Measurements from ENCODE around the gene DIPK1B.

DIPK1B gene

GRCh38 chr9:136711751-136712689 is at the start of gene DIPK1B:
DIPK1B (plus strand) TSS chr9:136712572; CDS start chr9:136712666, 94 bp downstream.
- DNase-seq = peak; percentile 53 to 65

GRCh38 chr9:136662656-136663581 is 49.5 kb upstream of the DIPK1B start, which contains the start of gene EGFL7:
EGFL7 (plus strand) TSS chr9:136662916; CDS start chr9:136668283, 5,367 bp downstream.
- DNase-seq = no peak

DNA sequence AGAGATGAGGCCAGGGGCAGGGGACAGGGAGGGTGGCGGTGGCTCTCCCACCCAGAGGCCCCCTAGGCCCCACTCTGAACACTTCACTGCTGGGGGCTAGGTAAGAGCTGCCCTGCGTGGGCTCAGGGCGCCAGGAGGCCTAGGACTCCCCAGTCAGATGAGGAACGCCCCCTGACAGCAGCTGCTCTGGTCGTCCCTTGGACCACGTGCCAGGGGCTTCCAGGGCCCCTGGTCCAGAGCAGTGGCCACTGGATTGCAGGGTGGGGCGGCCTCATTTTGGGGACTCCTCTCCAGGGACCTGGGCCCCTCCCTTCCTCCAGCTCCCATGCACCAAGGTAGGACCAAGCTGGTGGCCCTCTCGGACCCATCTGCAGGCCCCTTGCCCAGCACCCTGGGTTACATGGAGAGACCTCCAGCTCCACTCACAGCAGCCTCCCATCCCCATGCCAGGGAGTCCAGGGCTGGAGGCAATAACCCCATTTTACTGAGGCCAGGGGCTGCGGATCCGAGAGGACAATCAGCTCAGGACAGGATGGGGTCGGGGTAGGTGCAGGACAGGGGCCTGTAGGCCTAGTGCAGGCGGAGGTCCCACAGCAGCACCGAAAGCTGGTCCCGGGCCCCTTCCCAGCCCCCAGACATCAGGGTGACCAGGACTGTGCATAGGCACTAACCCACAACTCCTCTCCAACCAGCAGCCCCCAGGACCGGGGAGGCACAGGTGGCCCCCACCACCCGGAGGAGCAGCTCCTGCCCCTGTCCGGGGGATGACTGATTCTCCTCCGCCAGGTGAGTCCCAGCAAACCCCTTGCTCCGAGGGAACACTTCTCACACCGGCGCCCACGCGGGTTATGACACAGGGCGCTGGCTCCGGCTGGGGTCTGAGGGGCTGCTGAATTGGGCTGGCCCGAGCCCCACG is 48.1 kb upstream of the DIPK1B start:
- no peak for DNase-seq

- DNase-seq = no peak
These were observed 47.2 kb upstream of the DIPK1B start for GRCh38 chr9:136665111-136665703.

GRCh38 chr9:136665704-136666371 is 46.5 kb upstream of the DIPK1B start:
- DNase-seq = no peak

- no peak for DNase-seq
These were observed 45.8 kb upstream of the DIPK1B start for GRCh38 chr9:136666372-136667213.

DNA sequence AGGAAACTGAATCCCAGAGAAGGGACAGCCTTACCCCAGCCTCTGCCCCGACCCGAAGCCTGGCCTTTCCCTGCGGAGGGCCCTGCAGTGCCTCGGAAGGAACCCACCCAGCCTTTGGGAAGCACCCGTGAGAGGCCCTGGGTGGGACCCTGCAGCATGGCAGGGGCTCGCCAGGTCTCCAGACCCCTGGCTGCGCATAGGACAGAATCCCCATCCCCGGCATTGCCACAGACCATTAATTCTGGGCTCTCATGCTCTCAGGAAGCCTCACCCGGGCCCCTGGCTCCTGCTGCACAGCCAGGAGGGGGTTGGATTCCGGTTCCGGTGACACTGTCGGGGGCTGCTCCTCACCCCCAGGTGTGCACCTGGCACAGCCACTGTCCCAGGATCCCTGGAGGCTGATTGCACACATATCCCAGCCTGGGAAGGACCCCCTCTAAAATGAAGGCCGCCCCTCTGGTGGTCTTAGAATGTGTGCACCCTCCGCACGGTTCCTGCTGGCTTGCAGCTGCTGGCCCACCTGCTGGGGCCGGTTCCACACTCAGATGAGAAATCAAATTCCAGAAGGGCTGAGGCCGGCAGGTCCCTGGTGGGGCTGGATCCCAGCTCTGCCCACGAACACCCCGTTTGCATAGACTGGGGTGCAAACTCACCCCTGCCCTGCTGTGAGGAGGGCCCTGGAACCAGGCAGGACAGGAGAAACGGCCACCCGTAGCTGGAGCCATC is 45.0 kb upstream of the DIPK1B start:
- DNase-seq = no peak

DNA sequence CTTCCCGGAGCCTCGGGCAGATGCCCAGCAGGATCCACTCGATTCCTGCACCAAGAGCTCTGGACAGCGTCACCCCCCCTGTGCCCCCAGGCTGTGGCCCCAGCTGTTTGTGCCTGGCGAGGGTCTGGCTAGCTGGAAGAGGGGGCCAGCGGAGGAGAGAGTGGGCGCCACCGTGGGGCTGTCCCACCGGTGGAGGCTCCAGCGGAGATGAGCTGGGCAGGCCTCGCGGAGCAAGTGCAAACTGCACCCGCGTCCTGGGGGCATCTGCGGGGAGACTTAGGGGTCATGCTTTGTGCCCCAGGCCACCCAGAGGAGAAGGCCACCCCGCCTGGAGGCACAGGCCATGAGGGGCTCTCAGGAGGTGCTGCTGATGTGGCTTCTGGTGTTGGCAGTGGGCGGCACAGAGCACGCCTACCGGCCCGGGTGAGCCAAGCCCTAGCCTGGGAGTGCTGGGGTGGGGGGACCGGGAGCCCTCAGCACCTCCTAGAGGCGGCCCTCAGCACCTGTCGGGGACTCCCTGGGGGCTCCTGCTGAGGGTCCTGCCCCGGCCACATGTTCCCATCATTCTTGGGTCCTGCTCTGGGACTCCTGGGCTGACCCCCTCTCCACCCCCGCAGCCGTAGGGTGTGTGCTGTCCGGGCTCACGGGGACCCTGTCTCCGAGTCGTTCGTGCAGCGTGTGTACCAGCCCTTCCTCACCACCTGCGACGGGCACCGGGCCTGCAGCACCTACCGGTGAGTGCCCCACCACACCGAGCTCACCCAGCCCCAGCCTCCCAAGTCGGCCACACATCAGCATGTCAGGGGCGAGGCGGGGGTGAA is 44.2 kb upstream of the DIPK1B start:
- no peak for DNase-seq

DNA sequence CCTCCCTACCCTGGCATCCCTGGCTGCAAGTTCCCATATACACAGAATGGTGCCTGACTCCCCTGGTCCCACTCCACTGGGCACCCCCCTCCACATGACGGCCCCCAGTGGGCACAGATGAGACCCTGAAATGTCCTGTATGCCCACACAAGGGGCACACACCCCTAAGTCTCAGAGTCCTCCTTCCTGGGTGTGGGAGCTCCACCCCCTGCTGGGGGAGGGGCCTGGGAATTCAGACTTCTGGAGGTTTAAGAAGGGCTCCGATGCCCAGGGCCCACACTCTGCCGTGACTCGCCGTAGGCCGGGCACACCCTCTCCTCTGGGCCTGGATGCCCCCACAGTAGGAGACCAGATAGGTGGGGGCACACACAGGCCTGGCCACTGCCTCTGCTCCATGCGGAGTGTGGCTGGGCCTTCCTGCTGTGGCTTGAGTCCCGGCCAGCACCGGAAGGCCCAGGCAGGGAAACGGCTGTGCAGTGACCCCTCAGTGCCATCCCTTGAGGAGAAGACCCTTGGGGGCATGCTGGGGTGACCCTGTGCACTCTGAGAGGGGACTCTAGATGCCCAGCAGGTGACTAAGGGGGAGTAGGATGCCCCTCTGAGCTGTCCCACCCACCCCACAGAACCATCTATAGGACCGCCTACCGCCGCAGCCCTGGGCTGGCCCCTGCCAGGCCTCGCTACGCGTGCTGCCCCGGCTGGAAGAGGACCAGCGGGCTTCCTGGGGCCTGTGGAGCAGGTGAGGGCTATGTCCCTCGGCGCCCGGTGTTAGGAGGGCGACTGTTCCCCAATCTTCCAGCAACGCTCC is 43.2 kb upstream of the DIPK1B start:
- DNase-seq = no peak

DNA sequence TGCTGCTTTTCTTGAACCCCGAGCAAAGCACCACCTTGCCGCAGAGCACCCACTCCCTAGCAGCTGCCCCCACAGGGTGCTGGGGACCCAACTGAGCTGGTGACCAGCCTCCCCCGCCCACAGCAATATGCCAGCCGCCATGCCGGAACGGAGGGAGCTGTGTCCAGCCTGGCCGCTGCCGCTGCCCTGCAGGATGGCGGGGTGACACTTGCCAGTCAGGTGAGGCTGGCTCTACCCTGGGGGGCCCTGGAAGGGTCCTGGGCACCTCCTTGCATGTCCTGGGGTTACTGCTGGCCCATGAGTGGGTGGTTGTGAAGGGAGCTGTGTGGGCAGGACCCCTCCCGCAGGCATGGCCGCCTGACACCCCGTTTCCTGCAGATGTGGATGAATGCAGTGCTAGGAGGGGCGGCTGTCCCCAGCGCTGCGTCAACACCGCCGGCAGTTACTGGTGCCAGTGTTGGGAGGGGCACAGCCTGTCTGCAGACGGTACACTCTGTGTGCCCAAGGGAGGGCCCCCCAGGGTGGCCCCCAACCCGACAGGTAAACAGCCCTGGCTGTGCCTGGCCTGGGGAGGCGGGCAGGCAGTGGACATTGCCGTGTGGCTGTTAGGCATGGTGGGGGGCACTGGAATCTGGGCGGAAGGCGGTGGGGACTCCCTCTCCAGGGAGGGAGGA is 42.4 kb upstream of the DIPK1B start:
- no peak for DNase-seq

DNA sequence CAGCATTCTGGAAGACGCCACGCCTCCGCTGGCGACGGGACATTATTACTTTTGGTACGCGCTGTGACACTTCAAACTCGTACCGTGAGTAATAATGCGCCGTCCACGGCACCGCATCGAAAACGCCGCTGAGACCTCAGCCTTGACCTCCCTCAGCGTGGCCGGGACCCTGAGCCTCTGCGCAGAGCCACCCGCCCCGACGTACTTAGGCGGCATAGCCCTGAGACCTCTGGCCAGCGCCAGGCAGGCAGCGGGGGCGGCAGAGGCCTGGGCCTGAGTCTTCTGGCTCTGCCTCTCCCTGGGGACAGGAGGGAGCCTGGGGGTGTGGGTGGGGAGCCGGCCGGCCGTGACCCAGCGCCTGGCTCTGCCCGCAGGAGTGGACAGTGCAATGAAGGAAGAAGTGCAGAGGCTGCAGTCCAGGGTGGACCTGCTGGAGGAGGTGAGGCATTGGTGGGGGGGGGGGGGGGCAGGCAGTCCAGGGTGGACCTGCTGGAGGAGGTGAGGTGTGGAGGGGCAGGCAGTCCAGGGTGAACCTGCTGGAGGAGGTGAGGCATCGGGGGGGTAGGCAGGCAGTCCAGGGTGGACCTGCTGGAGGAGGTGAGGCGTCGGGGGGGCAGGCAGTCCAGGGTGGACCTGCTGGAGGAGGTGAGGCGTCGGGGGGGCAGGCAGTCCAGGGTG is 41.7 kb upstream of the DIPK1B start:
- no peak for DNase-seq

DNA sequence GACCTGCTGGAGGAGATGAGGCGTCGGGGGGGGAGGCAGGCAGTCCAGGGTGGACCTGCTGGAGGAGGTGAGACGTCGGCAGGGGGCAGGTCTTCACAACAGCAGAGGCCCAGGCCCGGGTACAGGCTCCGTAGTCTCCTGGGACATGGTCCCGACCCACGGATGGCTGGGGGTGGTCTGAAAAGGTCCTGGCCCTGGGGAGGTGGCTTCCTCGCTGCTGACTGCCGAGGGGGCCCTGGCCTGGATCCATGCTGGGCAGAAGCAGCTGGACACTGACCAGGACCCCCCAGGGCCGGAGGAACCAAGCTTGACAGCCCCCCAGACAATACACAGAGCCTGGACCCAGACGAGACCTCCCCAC is 41.1 kb upstream of the DIPK1B start:
- DNase-seq = no peak

GRCh38 chr9:136671646-136672430 is 40.5 kb upstream of the DIPK1B start:
- peak in 1 of 2 experiments; percentile 33 for DNase-seq

DNA sequence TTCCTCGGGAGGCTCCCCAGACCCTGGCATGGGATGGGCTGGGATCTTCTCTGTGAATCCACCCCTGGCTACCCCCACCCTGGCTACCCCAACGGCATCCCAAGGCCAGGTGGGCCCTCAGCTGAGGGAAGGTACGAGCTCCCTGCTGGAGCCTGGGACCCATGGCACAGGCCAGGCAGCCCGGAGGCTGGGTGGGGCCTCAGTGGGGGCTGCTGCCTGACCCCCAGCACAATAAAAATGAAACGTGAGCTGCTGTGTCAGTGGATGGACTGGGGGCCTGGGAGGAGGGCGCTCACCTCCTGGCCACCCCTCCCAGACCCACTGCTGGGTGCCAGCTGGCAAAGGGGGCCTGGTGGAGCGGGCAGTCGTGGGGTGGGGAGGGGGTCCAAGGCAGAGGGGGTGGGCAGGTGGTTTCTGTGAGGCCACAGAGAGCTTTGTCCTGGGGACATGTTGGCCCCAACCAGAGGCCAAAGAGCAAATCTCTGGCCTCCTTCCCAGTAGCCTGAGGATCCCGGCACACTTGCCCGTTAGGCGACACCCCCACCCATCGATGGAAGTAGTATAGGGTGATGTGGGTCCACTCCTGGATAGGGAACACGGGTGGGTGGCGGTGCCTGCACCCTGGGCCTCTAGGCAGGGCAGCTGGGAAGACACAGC is 39.8 kb upstream of the DIPK1B start:
- DNase-seq = no peak
